HG02642 (cell line): ENCODE data around the gene C4orf51.

ENCODE experiments used
- ATAC-seq: cut with Tn5 transposase; IDR thresholded peaks from one replicate; pipeline ENCODE4 v1.9.1; 2021; ENCODE audit warnings: mild to moderate bottlenecking; ENCODE audit not compliant: unreplicated experiment, poor library complexity

The C4orf51 gene

DNA sequence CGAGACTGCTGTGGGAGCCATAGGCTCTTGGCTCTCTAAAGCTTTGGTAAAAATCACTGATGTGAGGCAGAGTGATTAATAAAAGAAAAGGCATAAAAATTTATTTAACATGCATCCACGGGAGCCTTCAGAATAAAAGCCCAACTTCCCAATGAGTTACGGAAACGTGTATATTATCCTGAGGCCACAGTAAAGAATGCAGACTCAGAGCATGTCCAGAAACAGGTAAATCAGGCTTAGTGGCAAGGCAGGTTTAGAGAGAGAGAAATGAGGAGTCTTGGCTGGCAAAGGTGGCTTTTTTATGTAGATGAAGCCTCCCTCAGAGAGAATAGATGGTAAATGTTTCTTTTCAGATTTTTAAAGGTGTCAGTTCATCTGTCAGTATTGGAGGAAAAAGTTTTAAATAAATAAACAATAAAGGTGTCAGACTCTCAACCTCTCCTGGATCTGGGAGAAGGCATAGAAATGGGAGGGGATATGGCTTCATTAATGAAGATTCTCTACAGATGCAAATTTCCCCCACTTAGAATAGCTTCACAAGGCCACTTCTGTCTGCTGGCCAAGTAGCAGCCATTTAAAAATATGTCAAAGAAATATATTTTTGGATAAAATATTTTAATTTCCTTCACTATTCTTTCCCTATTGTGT, 24.0 kb downstream of the C4orf51 start:
- ATAC-seq: no peak

DNA sequence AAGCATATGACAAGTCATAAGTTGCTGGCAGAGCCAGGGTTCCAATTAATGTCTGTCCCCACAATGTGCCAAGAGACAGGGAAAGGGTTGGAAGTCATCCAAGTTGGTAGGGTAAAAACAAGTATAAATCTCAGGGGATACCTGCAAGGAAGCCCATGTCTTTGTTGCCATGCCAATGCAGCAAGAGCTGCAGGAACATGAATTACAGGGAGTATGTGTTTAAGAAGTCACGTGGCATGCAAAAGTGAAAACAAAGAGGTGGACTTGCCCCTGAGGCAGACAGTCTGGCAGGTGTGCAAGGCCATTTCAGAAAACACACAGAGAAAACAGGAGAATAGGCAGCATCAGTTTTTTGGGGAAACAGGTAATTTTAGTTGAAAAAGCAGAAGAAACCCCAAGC, 29.4 kb downstream of the C4orf51 start:
- ATAC-seq: no peak

DNA sequence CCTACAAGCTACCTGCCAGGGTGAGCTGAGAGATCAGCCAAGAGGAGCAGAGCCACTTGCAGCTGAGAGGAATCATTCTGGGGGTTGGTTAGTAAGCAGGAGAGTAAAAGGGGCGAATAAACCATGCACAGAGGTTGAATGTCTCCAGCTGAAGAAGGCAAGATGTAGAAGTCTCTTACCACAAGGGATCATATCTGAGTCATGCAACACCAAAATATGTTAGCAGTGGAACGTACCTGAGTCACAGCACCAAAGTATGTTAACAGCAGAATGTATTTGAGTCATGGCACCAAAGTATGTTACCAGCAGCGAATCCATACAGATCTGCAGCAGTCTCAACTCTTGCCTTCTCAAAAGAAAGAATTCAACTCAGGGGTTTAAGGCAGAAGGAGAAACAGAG, 29.9 kb downstream of the C4orf51 start:
- ATAC-seq: no peak

DNA sequence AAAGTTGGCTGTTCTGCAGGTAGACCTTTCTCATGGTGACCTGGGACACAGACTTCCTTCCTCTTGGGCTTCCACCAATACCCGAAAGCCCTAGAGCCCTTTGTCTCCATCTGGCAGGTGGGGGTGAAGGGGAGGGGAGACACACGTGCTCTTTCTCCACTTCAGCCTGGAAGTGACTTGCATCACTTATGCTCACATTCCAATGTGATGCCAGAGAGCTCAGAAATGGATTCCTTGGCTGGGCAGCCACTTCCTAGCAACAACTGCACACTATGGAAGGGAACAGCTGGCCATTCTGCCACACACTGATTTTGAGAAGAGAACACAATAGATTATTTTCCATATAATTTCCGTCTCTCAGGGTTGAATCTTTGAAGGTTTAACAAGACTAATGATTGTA, 36.3 kb downstream of the C4orf51 start:
- ATAC-seq: no peak

DNA sequence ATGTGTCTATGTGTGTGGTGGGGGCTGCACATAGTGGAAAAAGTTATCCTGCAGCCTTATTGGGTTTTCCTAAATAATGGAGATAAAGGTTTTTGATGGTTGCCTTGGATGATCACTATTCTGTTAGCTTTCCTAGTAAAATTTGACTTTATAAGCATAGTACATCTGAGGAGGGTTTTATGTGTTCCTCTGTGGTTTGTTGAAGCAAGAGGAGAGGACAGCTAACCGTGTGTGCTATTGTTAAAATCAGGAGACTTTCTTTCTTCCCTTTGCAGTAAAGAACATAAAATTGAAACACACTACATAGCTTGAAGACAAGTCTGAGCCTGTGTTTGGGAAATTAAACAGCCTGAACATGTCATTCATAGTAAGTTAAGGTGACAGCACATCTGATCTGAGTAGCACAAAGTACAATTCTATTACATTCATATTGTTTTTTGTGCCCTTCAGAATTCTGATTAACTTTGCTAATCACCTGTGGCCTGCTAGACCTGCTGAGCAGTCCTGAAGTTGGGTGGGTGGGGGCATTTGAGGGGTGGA, 36.8 kb downstream of the C4orf51 start:
- no peak for ATAC-seq

DNA sequence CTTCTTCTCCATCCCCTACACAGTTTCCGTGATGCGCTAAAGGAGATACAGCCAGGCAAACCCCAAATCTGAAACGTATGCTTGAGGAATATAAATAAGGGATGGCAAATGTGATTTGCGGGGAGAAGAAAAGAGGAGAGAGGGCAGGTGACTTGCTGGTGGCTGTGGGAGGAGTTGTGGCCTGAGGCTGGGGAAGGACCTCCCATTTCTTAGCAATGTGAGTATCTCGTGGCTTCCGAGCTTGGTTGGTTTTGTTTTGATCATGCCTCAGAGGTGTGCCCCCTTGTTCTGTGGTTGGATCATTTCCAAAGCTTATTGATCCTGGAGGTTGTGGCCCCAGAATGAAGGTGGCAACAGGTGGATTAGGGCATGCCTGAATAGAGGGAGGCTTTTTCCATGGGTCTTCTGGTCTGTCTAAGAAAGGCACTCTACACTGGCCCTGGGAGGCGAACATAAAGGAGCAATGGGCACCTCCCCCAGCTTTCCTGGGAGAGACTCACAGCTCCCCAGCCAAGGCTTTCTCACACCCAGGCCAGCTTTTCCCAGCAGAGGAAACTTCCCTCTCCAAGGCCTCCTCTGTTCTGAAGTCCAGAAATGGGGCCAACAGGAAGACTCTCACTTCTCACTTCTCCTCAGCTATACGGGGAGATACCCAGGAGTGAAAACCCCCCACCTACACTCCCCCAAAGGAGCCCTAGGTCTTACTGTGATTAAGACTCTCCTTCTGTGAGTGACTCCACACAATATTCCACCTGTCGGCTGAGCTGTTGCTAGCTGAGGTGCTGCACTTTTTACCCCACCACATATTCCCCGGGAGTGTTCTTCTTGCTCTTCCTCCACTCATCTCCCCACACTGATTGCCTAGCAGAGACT, 40.0 kb downstream of the C4orf51 start:
- ATAC-seq: peak; percentile 77

DNA sequence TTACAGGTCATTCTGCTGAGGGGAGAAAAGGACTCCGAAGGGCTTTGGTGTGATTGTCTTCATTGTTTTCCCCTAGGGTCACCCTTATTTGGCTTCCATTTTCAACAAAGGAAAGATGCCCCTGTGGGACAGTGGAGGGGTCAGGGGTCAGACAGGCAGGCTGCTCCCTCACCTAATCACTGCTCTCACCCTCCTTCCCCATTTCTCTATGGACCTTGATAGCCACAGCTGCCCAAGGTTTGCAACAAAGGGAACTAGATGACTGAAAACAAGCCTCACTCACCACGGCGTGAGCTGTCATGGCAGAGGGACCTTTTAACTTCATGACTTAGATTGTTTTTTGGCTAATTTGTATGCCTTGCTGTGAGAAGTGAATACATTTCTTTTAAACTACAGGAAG, 40.7 kb downstream of the C4orf51 start:
- peak; percentile 39 for ATAC-seq

DNA sequence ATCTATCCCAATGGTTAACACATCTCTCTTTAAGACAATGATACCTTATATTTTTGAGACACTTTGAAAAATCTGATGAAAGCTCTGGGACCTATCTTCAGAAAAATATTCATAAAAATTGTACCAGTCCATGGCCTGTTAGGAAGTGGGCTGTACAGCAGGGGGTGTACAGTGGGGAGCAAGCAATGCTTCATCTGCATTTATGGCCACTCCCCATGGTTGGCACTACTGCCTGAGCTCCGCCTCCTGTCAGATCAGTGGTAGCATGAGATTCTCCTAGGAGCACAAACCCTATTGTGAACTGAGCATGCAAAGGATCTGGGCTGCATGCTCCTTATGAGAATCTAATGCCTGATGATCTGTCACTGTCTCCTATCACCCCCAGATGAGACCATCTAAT, 42.6 kb downstream of the C4orf51 start:
- no peak for ATAC-seq

DNA sequence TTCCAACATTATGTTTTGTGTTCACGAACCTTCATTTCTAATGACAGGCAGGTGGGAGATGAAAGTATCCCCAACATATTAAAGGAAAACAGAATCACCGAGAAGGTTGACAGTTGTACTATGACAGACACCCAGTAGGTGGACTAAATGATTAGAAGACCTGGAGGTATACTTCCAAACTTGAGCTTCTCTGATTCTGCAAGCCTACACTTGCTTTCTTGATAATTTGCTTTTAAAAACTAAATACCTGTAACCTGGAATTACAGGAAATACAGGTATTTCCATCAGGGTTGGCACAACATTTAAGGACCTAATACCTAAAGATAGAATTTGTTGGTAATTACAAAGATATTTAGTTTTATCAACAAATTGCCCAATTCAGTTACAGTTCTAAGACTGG, 43.4 kb downstream of the C4orf51 start:
- ATAC-seq: no peak

DNA sequence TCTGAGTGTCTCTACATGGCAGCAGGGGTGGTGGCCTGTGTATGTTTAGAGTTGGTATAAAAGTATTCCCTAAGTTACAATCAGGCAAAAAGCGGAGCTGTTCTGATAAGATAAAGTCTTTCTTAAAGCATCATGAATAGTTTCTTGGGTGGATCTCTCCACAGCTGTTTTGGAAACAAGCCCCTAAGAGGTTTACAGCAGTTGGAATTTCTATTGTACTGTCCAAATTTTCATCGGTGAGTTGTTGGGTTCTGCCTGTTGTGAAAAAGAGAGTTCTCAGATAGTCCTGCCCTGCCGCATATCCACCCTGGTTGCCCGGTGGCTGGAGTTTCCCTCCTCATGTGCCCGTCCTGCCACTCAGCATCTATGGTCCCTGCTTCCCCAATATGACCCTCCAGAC, 50.1 kb downstream of the C4orf51 start:
- no peak for ATAC-seq

DNA sequence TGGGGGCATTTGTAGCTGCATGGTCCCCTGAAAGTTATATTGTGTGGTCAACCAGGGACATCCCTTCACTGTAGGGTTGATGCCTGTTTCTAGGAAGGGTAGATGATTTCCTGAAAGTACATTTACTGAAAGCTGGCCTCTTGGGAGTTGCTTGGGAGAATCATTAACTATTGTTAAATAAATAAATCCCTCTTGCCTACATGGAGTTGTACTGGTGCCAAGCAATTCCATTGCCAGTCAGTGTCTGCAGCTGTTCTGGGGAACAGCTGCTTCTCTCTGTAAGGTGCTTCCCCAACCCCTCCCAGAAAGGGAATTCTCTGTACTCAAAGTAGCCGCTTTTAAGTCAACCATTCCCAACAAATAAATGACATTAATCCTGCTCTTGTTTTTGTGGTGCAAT, 51.1 kb downstream of the C4orf51 start:
- ATAC-seq: no peak

DNA sequence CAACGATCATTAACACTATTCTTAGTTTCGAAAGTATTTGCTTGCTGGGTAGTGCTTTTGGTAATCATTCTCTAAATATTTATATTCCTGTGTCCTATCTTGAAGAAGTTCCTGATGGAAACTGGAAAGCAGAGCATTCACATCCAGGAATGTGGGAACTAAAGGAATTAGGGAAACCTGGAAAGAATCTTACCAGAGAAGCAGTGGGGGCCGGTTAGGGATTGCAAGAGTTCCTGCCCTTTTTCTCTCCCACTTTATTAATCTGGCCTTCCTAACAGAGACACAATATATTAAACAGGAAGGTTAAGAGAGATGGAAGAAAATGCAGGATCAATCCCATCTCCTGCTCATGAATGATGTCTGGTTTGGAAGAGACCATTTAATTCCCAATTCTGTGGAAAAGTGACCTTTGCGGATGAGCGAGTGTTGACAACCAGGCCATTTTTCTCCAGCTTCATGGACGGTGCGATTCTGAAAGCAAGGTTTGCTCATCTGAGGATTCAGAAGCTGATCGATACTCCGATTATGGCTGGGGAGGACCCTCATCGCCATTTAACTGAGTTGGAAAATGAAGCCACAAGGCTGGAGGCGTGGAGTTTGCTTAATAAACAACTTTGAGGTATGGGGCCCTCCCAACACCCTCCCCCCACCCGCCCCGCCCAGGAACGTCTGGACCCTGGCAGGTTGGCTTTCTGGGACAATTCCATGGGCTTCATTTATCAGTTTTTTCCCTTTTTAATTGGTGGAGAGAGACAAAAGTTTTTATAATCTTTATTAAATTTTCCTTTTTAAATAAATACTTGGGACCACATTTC, 52.3 kb downstream of the C4orf51 start:
- ATAC-seq: no peak

DNA sequence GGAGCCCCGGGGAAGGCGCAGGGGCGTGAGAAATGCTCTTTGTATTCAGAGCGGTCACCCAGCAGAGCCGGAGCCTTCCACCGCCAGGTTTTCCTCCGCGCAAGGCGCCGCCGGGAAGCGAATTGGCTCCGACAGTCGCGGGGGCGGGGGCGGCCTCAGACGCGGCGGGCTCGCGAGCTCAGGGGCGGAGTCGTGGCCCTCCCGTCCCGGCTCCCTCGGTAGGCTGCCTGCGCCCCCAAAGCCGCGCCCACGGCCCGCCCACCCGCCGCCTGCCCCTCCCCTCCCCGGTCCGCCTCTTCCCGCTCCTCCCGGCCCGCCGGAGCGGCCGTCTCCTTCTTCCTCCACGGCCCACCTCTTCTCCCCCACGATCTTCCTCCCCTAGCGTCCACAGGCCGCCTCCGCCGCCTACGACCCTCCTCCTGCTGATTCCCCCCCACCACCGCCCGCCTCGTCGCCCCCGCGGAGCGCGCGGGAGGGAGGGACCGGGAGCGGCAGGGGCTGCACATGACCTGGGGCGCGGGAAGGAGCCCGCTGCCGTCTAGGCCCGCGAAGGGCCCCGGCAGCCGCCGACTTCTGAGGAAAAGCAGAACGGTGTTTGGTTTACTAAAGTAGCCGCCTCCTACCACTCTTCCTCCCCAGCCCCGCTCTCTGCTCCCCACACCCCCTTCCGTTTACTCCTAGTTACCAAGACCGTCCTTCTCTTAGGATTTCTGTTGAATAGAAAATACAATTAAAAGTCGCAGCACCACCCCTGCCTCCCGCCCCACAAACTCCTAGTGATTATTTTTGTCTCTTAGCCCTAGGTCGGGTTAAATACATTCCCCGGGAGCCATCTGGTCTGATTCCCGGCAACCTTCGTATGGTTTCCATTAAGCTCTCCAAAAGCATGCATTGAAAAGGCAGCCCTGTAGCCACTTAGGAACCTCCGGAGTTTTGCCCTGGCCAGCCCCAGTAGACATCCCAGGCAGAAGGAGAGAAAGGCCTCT, 53.2 kb downstream of the C4orf51 start:
- ATAC-seq: peak; percentile 87

DNA sequence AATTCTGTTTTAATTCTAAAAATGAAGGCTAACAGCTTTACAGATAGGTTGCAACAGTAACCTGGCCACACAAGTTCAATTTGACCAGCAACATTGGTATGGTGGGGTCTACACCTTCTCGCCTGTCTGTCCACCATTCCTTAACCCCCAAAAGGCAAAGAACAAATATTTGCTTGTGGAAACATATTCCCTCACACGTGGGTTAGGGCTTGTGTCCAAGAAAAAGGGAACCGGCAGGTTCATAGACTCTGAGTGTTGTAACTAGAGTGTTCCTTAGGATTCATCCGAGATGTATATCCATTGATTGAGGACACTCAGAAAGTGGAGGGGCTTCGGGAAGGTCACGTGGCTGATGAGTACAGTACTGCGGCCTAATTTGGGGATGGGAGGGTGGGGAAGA, 54.1 kb downstream of the C4orf51 start:
- ATAC-seq: no peak

DNA sequence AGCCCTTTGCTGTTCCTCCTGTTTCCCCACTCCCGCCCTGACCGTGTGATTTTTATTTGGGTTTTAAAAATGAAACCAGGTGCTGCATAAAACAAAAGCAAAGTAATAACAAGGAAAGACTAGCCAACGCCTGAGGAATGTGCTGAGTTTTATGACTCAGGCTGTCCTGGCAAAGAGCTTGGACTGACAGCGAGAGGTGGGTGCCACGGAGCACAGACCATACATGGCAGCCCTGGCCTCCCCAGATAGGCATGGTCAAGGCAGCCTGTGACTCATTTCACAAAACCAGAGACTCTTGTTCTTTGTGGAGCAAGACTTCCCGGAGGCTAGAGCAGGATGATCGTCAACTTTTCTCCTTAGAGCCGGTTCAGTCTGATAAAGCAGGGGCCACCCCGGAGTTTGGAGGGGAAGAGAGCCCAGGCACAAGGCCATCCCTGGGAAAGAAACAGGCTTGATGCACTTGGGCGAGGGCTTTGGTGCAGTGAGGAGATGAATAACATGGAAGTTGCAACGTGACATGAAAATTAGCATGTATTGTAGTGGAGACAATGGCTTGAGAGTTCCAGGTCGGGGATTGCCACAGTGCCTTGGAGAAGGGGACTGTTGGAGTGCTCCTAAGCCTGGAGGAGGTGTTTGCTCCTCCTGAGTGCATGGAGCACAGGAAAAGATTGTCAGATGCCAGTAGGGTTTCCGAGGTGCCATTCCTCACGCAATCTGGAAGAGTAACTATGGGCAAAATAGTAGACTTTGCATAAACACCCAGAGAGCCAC, 54.8 kb downstream of the C4orf51 start:
- ATAC-seq: peak; percentile 36

DNA sequence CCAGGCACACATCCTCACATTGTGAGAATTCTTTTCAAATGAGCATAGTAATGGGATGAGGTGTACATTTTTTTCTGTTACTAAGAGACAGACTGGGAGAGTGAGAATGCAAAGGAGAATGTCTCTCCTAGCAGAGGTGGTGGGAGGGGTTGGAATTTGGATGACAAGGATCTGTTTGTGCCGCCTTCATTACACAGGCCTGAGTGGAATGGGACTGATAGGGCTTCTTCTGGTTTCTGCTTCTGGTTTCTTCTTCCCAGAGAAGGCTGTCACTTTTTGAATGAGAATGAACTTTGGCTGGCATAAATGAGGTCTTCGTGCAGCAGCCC, 55.4 kb downstream of the C4orf51 start:
- no peak for ATAC-seq

DNA sequence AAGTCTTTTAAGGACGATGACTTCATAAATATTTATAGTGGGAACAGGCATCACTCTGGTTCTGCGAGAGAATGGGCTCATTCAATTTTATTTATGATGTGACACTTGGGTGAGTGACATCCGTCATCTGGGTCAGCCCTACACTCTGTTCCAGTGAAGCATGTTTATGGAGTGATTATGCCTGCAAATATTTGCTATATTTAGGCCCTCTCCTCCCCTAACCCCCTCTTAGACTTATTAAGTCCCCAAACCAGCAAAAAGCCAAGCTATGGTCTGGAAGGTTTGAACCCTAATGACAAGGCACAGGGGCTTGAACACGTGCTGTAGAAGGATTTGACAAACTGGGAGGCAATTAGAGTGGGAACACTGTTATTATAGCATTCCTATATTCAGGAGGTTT, 55.9 kb downstream of the C4orf51 start:
- no peak for ATAC-seq

DNA sequence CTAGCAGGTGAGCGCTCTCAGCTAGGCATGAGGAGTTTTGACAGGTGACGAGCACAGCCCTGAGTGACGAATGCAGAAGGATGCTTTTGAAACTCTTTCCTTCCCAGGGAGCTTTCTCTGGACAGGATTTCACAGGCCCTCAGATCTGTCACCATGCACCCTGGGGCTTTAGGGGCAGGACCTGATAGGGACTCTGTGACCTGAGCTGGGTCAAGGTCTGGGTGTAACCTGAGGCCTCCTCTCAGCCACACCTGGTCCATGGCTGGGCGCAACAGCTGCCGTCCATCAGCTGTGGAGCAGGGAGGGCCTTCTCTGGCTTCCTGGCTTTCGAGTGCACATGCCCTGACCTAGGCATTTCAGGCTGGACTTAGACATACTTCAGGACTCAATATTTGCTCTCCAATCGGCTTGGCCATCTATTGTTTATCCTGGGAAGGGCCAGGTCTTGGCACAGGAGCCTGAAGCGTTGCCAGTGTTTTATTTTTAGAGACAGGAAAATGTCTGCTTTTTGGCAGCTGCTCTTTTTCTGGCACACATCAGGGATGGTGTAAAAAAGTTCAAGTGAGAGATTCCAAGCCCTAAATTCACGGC, 56.4 kb downstream of the C4orf51 start:
- ATAC-seq: no peak

DNA sequence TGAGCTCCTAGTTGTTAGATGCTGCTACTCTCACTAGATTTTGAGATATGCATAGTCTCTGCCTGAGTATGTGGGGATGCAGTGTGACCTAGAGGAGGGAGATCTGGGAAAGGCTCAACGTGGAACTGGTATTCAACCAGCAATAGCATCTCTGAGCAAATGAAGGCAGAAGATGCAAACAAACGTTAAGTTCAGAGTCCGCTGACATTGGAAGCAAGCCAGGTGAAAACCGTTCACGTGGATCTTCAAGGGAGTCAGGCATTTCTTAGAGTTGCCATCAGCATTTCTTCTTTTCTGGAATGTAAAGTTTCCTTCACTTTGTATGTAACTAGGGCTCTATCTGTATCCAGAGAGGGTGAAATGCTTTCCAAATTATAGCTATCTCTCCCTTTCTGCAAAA, 59.9 kb downstream of the C4orf51 start:
- no peak for ATAC-seq
